Activated CD4-positive, alpha-beta memory T cell treated with anti-CD3 and anti-CD28 coated beads, Interleukin-2, amount 10 ng/mL, durations not matched to agents 7 days and 5 days (primary cell): ENCODE measurements around the gene SLC23A1. TPM values are rescaled to one million over a fixed set of nuclear protein-coding genes. Genes with fewer than 3 reads are reported as not detected.
A peak's percentile ranks its signal among the peaks of the same experiment; 100 is the strongest.
"Not testable (repeated sequence)": the region's sequence is repeated elsewhere in the genome, so short reads cannot be mapped to it uniquely, and the experiment has no call there.

Source experiments
- CTCF ChIA-PET: fragments of 350-600 bp; sonication (Branson Sonifier 250); formaldehyde crosslinking; loops from one replicate; lab custom pipeline; 2021; ENCODE audit warnings: antibody characterized with exemption, inconsistent platforms; lab: Charles Lee
- POLR2A ChIA-PET: fragments of 350-600 bp; sonication (Branson Sonifier 250); formaldehyde crosslinking; loops from one replicate; lab custom pipeline; 2021; ENCODE audit warnings: antibody characterized with exemption; lab: Charles Lee
- DNase-seq: peaks from one replicate; pipeline ENCODE4 v3.0.0-alpha.2; 2020
- H3K27ac Mint-ChIP-seq: one replicate; pipeline ENCODE4 v1.8.0; 2021; ENCODE audit warnings: mild to moderate bottlenecking, mixed read lengths
- H3K27me3 Mint-ChIP-seq: one replicate; pipeline ENCODE4 v1.8.0; 2021; ENCODE audit warnings: mixed read lengths
- H3K36me3 Mint-ChIP-seq: one replicate; pipeline ENCODE4 v1.8.0; 2021; ENCODE audit warnings: low read depth, mixed read lengths
- H3K4me1 Mint-ChIP-seq: one replicate; pipeline ENCODE4 v1.8.0; 2021; ENCODE audit warnings: mixed read lengths
- H3K4me3 Mint-ChIP-seq: one replicate; pipeline ENCODE4 v1.8.0; 2021; ENCODE audit warnings: mild to moderate bottlenecking, mixed read lengths
- H3K9me3 Mint-ChIP-seq: one replicate; pipeline ENCODE4 v1.8.0; 2021; ENCODE audit warnings: mixed read lengths
- total RNA-seq, 2 experiments: library from RNA; stranded (reverse); gene quantifications; one replicate each; pipeline ENCODE4 v1.2.3, GENCODE V29; 2021

SLC23A1 gene
- total RNA-seq, 2 experiments from 2014 or later: 1.0 to 1.8 TPM

GRCh38 chr5:139415869-139416268 lies 32.8 kb upstream of the SLC23A1 start:
- no peak for DNase-seq
- POLR2A ChIA-PET: interaction anchor here (0.8 to 11.1 kb wide), 22 partner anchors 12 to 236 kb away, joined by 3 to 137 read pairs (median 5); partner anchors contain the start of genes DNAJC18, MATR3, MZB1 and PAIP2
- Mint-ChIP-seq H3K9me3 (no peaks in the 10 kb centered on the region), H3K4me1 (peaks cover 81% of the 10 kb centered on the region), H3K27me3 (no peaks in the 10 kb centered on the region), H3K4me3 (peak overlapping the region; percentile 33), H3K27ac (peak overlapping the region; percentile 93), H3K36me3 (peaks cover 32% of the 10 kb centered on the region)
- CTCF ChIA-PET: interaction anchor here (0.6 to 3.2 kb wide), 16 partner anchors 10 to 849 kb away, joined by 3 to 20 read pairs (median 4); partner anchors contain the start of gene SPATA24

- DNase-seq: peak; percentile 59
- no peaks in the 10 kb centered on the region for H3K27me3 Mint-ChIP-seq
- H3K36me3 Mint-ChIP-seq: peaks cover 32% of the 10 kb centered on the region
- peak overlapping the region; percentile 93 for H3K27ac Mint-ChIP-seq
- CTCF ChIA-PET: interaction anchor here (0.6 to 3.2 kb wide), 17 partner anchors 9 to 849 kb away, joined by 3 to 20 read pairs (median 4); partner anchors contain the start of gene SPATA24
- H3K4me1 Mint-ChIP-seq: peaks cover 77% of the 10 kb centered on the region
- no peaks in the 10 kb centered on the region for H3K9me3 Mint-ChIP-seq
- POLR2A ChIA-PET: interaction anchor here (0.8 to 11.1 kb wide), 24 partner anchors 11 to 872 kb away, joined by 3 to 137 read pairs (median 5); partner anchors contain the start of genes ETF1, HSPA9, MATR3 and MZB1
- peak overlapping the region; percentile 33 for H3K4me3 Mint-ChIP-seq
Measured at GRCh38 chr5:139415221-139415861, 32.2 kb upstream of the SLC23A1 start.

DNA sequence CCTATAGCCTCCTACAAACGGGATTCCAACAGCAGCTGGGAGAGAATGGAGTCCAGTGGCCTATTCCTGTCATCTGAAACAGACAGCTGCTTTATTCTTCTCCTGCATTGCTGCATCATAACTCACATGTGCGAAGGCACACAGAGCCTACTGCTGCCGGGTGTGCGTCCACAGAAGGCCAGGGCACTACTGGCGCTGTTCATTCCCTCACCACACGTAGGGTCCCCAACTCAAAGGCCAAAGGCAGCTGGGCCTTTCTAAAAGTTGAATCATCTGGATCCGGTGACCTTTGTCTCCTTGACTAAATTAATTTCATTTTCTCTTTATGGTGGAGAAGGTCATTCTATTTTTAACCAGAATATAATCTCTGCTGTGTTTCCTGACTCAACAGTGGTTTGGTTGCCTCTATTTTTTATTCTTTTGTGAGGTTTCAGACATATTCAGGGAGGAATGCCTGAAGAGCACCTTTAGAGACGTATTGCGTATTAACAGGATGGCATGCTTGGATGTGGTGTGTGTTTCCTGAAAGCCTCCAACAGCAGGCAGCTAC lies 31.6 kb upstream of the SLC23A1 start:
- CTCF ChIA-PET: interaction anchor here (0.9 to 3.2 kb wide), 12 partner anchors 8 to 361 kb away, joined by 3 to 20 read pairs (median 5); partner anchors contain the start of gene SPATA24
- POLR2A ChIA-PET: interaction anchor here (0.8 to 11.1 kb wide), 24 partner anchors 9 to 871 kb away, joined by 3 to 137 read pairs (median 5); partner anchors contain the start of genes DNAJC18, ETF1, HSPA9 and MATR3
- H3K36me3 Mint-ChIP-seq: peaks cover 32% of the 10 kb centered on the region

DNA sequence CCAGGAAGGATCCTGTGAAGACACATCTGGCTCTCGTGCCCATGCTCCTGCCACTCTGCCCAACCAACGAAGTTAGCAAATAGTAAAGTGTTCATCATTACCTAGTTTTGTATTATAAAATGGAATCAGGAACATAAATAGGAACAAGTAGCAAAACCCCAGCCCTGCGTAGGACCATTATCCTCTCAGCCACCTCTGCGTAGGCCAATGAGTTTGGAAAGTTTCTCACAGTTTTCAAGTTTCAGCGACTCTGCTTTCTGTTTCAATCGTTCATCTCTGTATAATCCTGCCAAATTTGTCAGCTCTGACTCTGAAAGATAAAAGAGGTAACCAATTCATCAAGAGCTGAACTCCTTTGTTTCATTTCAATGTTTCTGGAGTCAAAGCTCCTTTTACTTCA lies 30.9 kb upstream of the SLC23A1 start:
- peak overlapping the region; percentile 93 for H3K27ac Mint-ChIP-seq
- peak overlapping the region; percentile 43 for H3K4me3 Mint-ChIP-seq
- no peak for DNase-seq
- peaks cover 30% of the 10 kb centered on the region for H3K36me3 Mint-ChIP-seq
- H3K27me3 Mint-ChIP-seq: no peaks in the 10 kb centered on the region
- no peaks in the 10 kb centered on the region for H3K9me3 Mint-ChIP-seq
- ChIA-PET CTCF (interaction anchor here (0.6 to 3.2 kb wide), 11 partner anchors 7 to 362 kb away, joined by 3 to 20 read pairs (median 4); partner anchors contain the start of gene SPATA24), POLR2A (interaction anchor here (0.9 to 11.1 kb wide), 18 partner anchors 9 to 839 kb away, joined by 3 to 137 read pairs (median 5); partner anchors contain the start of genes DNAJC18, HSPA9, MATR3 and MZB1)
- peaks cover 67% of the 10 kb centered on the region for H3K4me1 Mint-ChIP-seq

More for the DNA sequence above, 31.6 kb upstream of the SLC23A1 start:
- DNase-seq: no peak
- no peaks in the 10 kb centered on the region for H3K27me3 Mint-ChIP-seq
- H3K9me3 Mint-ChIP-seq: no peaks in the 10 kb centered on the region
- H3K4me3 Mint-ChIP-seq: peak overlapping the region; percentile 31
- H3K4me1 Mint-ChIP-seq: peaks cover 71% of the 10 kb centered on the region
- H3K27ac Mint-ChIP-seq: peak overlapping the region; percentile 93

DNA sequence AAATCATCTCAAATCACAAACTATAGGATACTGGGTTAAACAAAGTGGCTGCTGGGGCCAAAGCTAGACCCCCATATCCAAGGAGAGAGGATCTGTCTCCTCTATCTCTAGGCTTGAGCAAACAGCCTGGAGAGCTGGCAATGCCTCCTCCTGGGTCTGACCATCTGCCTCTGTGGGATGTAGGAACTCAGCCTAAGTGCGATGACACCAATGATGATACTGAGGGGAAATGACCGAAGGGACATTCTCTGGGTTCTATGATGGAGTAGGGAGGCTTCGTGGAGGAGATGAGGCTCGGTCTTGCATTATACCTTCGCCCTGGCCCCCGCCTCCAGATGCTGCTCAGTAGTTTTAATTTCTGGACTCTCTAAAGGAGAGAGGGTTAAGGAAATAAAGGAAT lies 30.1 kb upstream of the SLC23A1 start:
- Mint-ChIP-seq H3K4me1 (peaks cover 59% of the 10 kb centered on the region), H3K36me3 (peaks cover 23% of the 10 kb centered on the region), H3K27me3 (no peaks in the 10 kb centered on the region), H3K9me3 (no peaks in the 10 kb centered on the region), H3K4me3 (no peak overlapping the region), H3K27ac (peak overlapping the region; percentile 93)
- DNase-seq: no peak
- POLR2A ChIA-PET: interaction anchor here (1.3 to 11.1 kb wide), 7 partner anchors 9 to 68 kb away, joined by 3 to 137 read pairs (median 10); partner anchors contain the start of genes DNAJC18, MZB1, SPATA24 and STING1
- CTCF ChIA-PET: interaction anchor here (0.8 kb wide), 1 partner anchor 11 kb away, joined by 3 read pairs; no protein-coding TSS in a partner anchor

- ChIA-PET POLR2A (interaction anchor here (1.0 to 2.2 kb wide), 4 partner anchors 8 to 117 kb away, joined by 3 to 6 read pairs (median 4); no protein-coding TSS in a partner anchor), CTCF (interaction anchor here (0.7 to 1.5 kb wide), 6 partner anchors 8 to 106 kb away, joined by 3 to 8 read pairs (median 4); partner anchors contain the start of gene SPATA24)
- H3K27ac Mint-ChIP-seq: no peak overlapping the region
Measured at GRCh38 chr5:139410993-139411828, 28.1 kb upstream of the SLC23A1 start.

DNA sequence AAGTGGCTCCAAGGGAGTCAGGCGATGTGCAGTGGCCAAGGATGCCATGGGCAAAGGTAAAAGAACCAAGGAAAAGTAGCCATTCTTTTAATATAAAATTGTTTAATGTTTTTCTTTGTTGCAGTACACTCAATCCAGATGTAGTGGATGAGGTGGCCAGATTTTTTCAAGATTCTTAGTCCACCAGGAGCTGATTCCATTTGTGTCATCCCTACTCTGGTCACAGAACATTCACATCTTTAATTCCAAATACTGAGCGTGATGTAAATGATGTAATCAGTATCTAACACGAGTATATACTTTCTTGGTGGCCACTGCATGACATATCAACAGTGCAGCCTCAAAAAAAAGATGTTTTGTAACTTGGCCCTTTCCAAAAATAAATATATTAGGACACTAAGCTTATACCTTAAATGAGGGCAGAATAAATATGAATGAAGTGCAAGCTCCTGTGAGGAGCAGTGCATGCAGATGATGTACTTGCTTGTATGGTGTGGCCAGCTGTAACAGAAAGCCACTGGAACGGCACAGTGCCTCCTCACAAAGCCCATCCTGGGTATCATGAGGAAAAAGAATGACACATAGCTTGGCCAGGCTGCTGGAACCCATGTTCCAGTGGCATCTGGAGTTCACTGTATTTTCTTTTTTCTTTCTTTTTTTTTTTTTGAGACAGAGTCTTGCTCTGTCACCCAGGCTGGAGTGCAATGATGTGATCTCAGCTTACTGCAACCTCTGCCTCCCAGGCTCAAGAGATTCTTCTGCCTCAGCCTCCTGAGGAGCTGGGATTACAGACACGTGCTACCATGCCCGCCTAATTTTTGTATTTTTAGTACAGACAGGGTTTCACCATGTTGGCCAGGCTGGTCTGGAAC lies 27.3 kb upstream of the SLC23A1 start:
- Mint-ChIP-seq H3K4me3 (no peak overlapping the region), H3K9me3 (no peaks in the 10 kb centered on the region), H3K4me1 (peaks cover 43% of the 10 kb centered on the region), H3K27me3 (no peaks in the 10 kb centered on the region), H3K36me3 (peaks cover 21% of the 10 kb centered on the region), H3K27ac (no peak overlapping the region)
- no peak for DNase-seq
- ChIA-PET POLR2A (interaction anchor here (1.1 to 2.2 kb wide), 4 partner anchors 27 to 116 kb away, joined by 3 to 6 read pairs (median 4); partner anchors contain the start of gene PAIP2), CTCF (interaction anchor here (1.1 to 1.5 kb wide), 4 partner anchors 11 to 103 kb away, joined by 3 to 8 read pairs (median 4); no protein-coding TSS in a partner anchor)

More at GRCh38 chr5:139410993-139411828, 28.1 kb upstream of the SLC23A1 start:
- Mint-ChIP-seq H3K36me3 (peaks cover 25% of the 10 kb centered on the region), H3K4me3 (no peak overlapping the region), H3K4me1 (peaks cover 52% of the 10 kb centered on the region), H3K27me3 (no peaks in the 10 kb centered on the region), H3K9me3 (no peaks in the 10 kb centered on the region)
- no peak for DNase-seq

DNA sequence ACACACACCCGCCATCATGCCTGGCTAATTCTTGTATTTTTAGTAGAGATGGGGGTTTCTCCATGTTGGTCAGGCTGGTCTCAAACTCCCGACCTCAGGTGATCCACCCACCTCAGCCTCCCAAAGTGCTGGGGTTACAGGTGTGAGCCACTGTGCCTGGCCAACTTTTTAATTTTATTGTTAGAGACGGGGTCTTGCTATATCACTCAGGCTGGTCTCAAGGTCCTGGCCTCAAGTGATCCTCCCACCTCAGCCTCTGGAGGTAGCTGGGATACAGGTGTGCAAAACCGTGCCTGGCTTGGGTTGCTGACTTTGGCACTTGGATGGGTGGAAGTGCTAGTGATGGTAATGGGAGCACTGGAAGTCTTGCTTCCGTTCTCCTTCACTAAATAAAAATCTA lies 26.0 kb upstream of the SLC23A1 start:
- H3K9me3 Mint-ChIP-seq, H3K27me3 Mint-ChIP-seq, H3K27ac Mint-ChIP-seq, DNase-seq, H3K4me3 Mint-ChIP-seq: not testable (repeated sequence)
- Mint-ChIP-seq H3K4me1 (peaks cover 39% of the 10 kb centered on the region), H3K36me3 (peaks cover 21% of the 10 kb centered on the region)
- POLR2A ChIA-PET: interaction anchor here (2.2 to 11.0 kb wide), 2 partner anchors 8 to 103 kb away, joined by 6 to 137 read pairs; no protein-coding TSS in a partner anchor
- CTCF ChIA-PET: interaction anchor here (0.6 to 1.4 kb wide), 3 partner anchors 12 to 224 kb away, joined by 3 to 5 read pairs (median 3); no protein-coding TSS in a partner anchor

DNA sequence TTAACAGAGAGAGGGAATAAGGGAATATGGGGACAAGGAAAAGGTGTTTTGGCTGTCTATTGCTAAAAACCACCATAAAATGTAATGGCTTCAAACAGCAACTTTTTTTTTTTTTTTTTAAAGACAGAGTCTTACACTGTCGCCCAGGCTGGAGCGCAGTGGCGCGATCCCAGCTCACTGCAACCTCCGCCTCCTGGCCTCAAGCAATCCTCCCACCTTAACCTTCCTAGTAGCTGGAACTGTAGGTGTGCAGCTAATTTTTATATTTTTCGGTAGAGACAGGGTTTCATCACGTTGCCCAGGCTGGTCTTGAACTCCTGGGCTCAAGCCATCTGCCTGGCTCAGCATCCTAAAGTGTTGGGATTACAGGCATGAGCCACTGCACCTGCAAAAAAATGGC lies 25.1 kb upstream of the SLC23A1 start:
- no peak overlapping the region for H3K4me3 Mint-ChIP-seq
- H3K27me3 Mint-ChIP-seq: no peaks in the 10 kb centered on the region
- ChIA-PET POLR2A (interaction anchor here (1.7 to 11.0 kb wide), 3 partner anchors 9 to 153 kb away, joined by 4 to 137 read pairs (median 63); partner anchors contain the start of genes MZB1 and UBE2D2), CTCF (no interaction called here)
- peaks cover 16% of the 10 kb centered on the region for H3K36me3 Mint-ChIP-seq
- no peak for DNase-seq
- H3K27ac Mint-ChIP-seq: no peak overlapping the region
- H3K9me3 Mint-ChIP-seq: no peaks in the 10 kb centered on the region
- peaks cover 38% of the 10 kb centered on the region for H3K4me1 Mint-ChIP-seq

GRCh38 chr5:139407517-139407916 lies 24.4 kb upstream of the SLC23A1 start:
- peaks cover 38% of the 10 kb centered on the region for H3K4me1 Mint-ChIP-seq
- H3K4me3 Mint-ChIP-seq: no peak overlapping the region
- no peak for DNase-seq
- H3K27ac Mint-ChIP-seq: no peak overlapping the region
- CTCF ChIA-PET: interaction anchor here (2.1 kb wide), 1 partner anchor 11 kb away, joined by 4 read pairs; no protein-coding TSS in a partner anchor
- POLR2A ChIA-PET: interaction anchor here (1.4 to 11.0 kb wide), 5 partner anchors 10 to 155 kb away, joined by 3 to 137 read pairs (median 4); partner anchors contain the start of genes MATR3, MZB1 and UBE2D2
- H3K27me3 Mint-ChIP-seq: no peaks in the 10 kb centered on the region
- H3K36me3 Mint-ChIP-seq: peaks cover 11% of the 10 kb centered on the region
- no peaks in the 10 kb centered on the region for H3K9me3 Mint-ChIP-seq
